Type B pancreatic cell (in vitro differentiated cells): ENCODE data around the gene TRABD2A. TPM values are rescaled to one million over a fixed set of nuclear protein-coding genes. Genes with fewer than 3 reads are reported as not detected.

Experiments used
- DNase-seq: peaks from one replicate; pipeline ENCODE4 v3.0.0; 2021; ENCODE audit warnings: mixed read lengths; ENCODE audit not compliant: unreplicated experiment; ENCODE audit errors: extremely low spot score
- H3K27ac Mint-ChIP-seq: 2 replicates; pipeline ENCODE4 v1.8.0; 2021; ENCODE audit warnings: mild to moderate bottlenecking, mixed read lengths
- H3K27me3 Mint-ChIP-seq: 2 replicates; pipeline ENCODE4 v1.8.0; 2021; ENCODE audit warnings: mixed read lengths
- H3K36me3 Mint-ChIP-seq: 2 replicates; pipeline ENCODE4 v1.8.0; 2021; ENCODE audit warnings: mixed read lengths
- H3K4me1 Mint-ChIP-seq: one replicate; pipeline ENCODE4 v1.8.0; 2021; ENCODE audit warnings: mixed read lengths; ENCODE audit not compliant: unreplicated experiment
- H3K4me3 Mint-ChIP-seq: 2 replicates; pipeline ENCODE4 v1.8.0; 2021; ENCODE audit warnings: mild to moderate bottlenecking, mixed read lengths
- H3K9me3 Mint-ChIP-seq: 2 replicates; pipeline ENCODE4 v1.8.0; 2021; ENCODE audit warnings: mixed read lengths
- total RNA-seq: library from RNA; stranded (reverse); gene quantifications from 2 replicates; pipeline ENCODE4 v1.2.1, GENCODE V29; 2021; ENCODE audit warnings: low replicate concordance
- TF ChIP-seq, protein P1 (sequence below): fragments of 200-600 bp; sonication (generic); conservative IDR thresholded peaks from 2 replicates; pipeline ENCODE4 v1.5.0; 2021; ENCODE audit warnings: antibody characterized with exemption, mild to moderate bottlenecking

TRABD2A gene
- total RNA-seq, 1 donor from 2014 or later, result 3.3 TPM

DNA sequence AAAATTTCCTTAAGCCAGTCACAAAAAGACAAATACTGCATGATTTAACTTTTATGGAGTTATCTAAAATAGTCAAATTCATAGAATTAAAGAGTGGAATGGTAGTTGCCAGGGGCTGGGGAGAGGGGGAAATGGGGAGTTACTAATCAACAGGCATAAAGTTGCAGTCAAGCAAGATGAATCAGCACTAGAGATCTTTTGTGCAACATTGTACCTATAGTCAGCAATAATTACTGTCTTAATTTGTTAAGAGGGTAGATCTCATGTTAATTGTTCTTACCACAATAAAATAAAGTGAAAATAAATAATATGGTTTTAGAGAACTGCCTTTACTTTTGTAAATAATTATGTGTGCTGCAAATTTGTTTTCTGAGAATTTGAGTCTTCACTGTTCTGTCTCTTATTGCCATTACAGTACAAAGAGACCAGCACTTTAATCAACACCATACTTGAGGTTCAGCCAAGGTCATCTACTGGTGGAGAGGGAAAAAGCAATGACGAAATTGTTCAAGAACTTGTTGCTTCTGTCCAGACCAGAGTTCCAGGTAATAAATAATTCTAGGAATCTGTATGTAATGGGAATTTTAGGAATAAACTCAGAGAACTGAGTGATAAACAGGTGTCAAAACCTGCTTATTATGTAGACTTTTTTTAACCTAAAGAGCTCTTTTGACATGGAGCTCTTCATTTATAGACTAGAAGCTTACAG lies 75.5 kb downstream of the TRABD2A start:
- no peaks in the 10 kb centered on the region for H3K4me1 Mint-ChIP-seq
- no peaks in the 10 kb centered on the region for H3K36me3 Mint-ChIP-seq
- TF ChIP-seq, protein P1, sequence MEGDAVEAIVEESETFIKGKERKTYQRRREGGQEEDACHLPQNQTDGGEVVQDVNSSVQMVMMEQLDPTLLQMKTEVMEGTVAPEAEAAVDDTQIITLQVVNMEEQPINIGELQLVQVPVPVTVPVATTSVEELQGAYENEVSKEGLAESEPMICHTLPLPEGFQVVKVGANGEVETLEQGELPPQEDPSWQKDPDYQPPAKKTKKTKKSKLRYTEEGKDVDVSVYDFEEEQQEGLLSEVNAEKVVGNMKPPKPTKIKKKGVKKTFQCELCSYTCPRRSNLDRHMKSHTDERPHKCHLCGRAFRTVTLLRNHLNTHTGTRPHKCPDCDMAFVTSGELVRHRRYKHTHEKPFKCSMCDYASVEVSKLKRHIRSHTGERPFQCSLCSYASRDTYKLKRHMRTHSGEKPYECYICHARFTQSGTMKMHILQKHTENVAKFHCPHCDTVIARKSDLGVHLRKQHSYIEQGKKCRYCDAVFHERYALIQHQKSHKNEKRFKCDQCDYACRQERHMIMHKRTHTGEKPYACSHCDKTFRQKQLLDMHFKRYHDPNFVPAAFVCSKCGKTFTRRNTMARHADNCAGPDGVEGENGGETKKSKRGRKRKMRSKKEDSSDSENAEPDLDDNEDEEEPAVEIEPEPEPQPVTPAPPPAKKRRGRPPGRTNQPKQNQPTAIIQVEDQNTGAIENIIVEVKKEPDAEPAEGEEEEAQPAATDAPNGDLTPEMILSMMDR, result no peak
- no peak for DNase-seq
- H3K27me3 Mint-ChIP-seq, result peaks cover 3% of the 10 kb centered on the region
- no peaks in the 10 kb centered on the region for H3K9me3 Mint-ChIP-seq
- no peak overlapping the region for H3K27ac Mint-ChIP-seq
- no peak overlapping the region for H3K4me3 Mint-ChIP-seq

DNA sequence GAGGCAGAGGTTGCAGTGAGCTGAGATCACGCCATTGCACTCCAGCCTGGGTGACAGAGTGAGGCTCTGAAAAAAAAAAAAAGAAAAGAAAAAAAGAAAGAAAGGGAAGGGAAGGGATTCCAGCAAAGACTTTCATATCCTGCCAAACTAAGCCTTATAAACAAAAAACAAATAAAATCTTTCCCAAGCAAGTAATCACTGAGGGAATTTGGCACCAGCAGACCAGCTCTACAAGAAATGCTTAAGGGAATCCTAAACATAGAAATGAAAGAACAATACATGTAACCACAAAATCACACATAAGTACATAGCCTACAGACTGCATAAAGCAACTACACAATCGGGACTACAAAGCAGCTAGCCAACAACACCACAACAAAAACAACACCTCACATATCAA lies 79.1 kb downstream of the TRABD2A start:
- H3K9me3 Mint-ChIP-seq, result no peaks in the 10 kb centered on the region
- no peak overlapping the region for H3K4me3 Mint-ChIP-seq
- H3K36me3 Mint-ChIP-seq, result no peaks in the 10 kb centered on the region
- peaks cover 7% of the 10 kb centered on the region for H3K4me1 Mint-ChIP-seq
- H3K27me3 Mint-ChIP-seq, result no peaks in the 10 kb centered on the region
- no peak overlapping the region for H3K27ac Mint-ChIP-seq
- DNase-seq, result no peak
- TF ChIP-seq, protein P1, result no peak

DNA sequence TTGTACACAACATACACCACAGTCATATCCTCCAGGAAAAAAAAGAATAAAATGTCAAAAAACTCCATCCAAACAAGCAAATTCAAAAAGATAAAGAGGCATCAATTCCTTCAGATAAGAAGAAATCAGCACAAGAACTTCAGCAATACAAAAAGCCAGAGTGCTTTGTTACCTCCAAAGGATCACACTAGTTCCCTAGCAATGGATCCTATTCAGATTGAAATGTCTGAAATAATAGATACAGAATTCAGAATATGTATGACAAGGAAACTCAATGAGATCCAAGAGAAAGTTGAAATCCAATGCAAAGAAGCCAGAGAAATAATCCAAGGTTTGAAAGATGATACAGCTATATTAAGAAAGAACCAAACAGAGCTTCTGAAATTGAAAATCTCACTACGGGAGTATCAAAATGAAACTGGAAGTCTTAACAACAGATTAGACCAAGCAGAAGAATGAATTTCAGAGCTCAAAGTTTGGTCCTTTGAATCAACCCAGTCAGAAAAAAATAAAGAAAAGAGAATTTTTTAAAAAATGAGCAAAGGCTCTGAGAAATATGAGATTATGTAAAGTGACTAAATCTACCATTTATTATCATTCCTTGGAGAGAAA lies 80.6 kb downstream of the TRABD2A start:
- Mint-ChIP-seq H3K27me3 (no peaks in the 10 kb centered on the region), H3K27ac (no peak overlapping the region), H3K36me3 (no peaks in the 10 kb centered on the region), H3K9me3 (no peaks in the 10 kb centered on the region), H3K4me1 (peaks cover 7% of the 10 kb centered on the region), H3K4me3 (no peak overlapping the region)
- TF ChIP-seq, protein P1, result no peak
- no peak for DNase-seq

GRCh38 chr2:84799772-84800171 lies 81.1 kb downstream of the TRABD2A start:
- peaks cover 7% of the 10 kb centered on the region for H3K4me1 Mint-ChIP-seq
- H3K4me3 Mint-ChIP-seq, result no peak overlapping the region
- no peaks in the 10 kb centered on the region for H3K36me3 Mint-ChIP-seq
- TF ChIP-seq, protein P1, result no peak
- H3K27ac Mint-ChIP-seq, result no peak overlapping the region
- no peaks in the 10 kb centered on the region for H3K9me3 Mint-ChIP-seq
- DNase-seq, result no peak
- no peaks in the 10 kb centered on the region for H3K27me3 Mint-ChIP-seq

GRCh38 chr2:84797271-84797670 lies 83.6 kb downstream of the TRABD2A start:
- DNase-seq, result no peak
- H3K27me3 Mint-ChIP-seq, result no peaks in the 10 kb centered on the region
- TF ChIP-seq, protein P1, result no peak
- no peak overlapping the region for H3K27ac Mint-ChIP-seq
- H3K36me3 Mint-ChIP-seq, result no peaks in the 10 kb centered on the region
- H3K4me1 Mint-ChIP-seq, result peaks cover 7% of the 10 kb centered on the region
- no peak overlapping the region for H3K4me3 Mint-ChIP-seq
- no peaks in the 10 kb centered on the region for H3K9me3 Mint-ChIP-seq
